ENCODE measurements around the gene C4orf36. TPM values are rescaled to one million over a fixed set of nuclear protein-coding genes. Genes with fewer than 3 reads are reported as not detected.

C4orf36 gene
- 0.21 TPM for polyA plus RNA-seq (2013)

- CTCF ChIA-PET: interaction anchor here (0.7 to 10.5 kb wide), 5 partner anchors 8 to 395 kb away, joined by 3 to 122 read pairs (median 3); no protein-coding TSS in a partner anchor
- under 1% methylated on average over 68 of the region's 84 CpGs for WGBS (ENCODE audit: insufficient coverage)
- Histone ChIP-seq H3K27ac (ENCODE audit: insufficient read depth in 1 of 2, low read depth in 1 of 2, low read length in 2 of 2, poor library complexity in 1 of 2, severe bottlenecking in 2 of 2) (no peak within 1 kb of the TSS), H3K4me1 (ENCODE audit: control extremely low read depth in 1 of 4, control insufficient read depth in 4 of 4, insufficient read depth in 4 of 4, low read length in 3 of 4) (peaks cover 0 to 12% (median 11%) of the 10 kb centered on the region in 4 experiments), H3K9me3 (ENCODE audit: control extremely low read depth in 1 of 5, control insufficient read depth in 4 of 5, insufficient read depth in 2 of 5, low read depth in 1 of 5, low read length in 4 of 5) (no peaks in the 10 kb centered on the region), H3K27me3 (replicated peaks in 2 of 5; ENCODE audit: control insufficient read depth in 4 of 5, insufficient read depth in 5 of 5, low read length in 4 of 5) (peaks cover 0 to 3% (median 0%) of the 10 kb centered on the region in 5 experiments), H3K36me3 (ENCODE audit: control insufficient read depth in 4 of 4, insufficient read depth in 4 of 4, low read length in 3 of 4) (no peaks in the 10 kb centered on the region), H3K4me3 (ENCODE audit: control insufficient read depth in 1 of 7, extremely low read depth in 1 of 7, insufficient read depth in 4 of 7, low read depth in 2 of 7, low read length in 6 of 7) (peak within 1 kb of the TSS; percentile 42 to 86 (median 77))
- POLR2A ChIA-PET: interaction anchor here (1.1 kb wide), 1 partner anchor 394 kb away, joined by 3 read pairs; no protein-coding TSS in a partner anchor
- peak; percentile 47 to 71 (median 63) for DNase-seq
Measured at GRCh38 chr4:86891762-86892635, at the start of gene C4orf36. Gene C4orf36 (minus strand): TSS chr4:86892422. CDS start chr4:86891520, 902 bp downstream.

DNA sequence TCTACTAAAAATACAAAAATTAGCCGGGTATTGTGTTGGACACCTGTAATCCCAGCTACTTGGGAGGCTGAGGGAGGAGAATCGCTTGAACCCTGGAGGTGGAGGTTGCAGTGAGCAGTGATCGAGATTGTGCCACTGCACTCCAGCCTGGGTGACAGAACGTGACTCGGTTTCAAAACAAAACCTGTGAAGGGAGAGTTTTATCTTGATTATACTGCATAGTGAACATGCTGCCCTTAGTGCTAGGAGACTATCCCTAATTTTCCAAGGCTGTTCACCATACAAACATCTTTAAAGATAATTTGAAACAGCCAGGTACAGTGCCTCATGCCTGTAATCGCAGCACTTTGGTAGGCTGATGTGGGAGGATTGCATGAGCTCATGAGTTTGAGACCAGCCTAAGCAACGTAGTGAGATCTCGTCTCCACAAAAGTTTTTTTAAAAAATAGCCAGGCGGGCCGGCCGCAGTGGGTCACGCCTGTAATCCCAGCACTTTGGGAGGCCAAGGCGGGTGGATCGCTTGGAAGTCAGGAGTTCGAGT is 48.8 kb upstream of the C4orf36 start:
- H3K4me3 ChIP-seq (ENCODE audit: control insufficient read depth in 1 of 7, extremely low read depth in 1 of 7, insufficient read depth in 4 of 7, low read depth in 2 of 7, low read length in 6 of 7): no peak overlapping the region
- no peaks in the 10 kb centered on the region for H3K36me3 ChIP-seq (ENCODE audit: control insufficient read depth in 4 of 4, insufficient read depth in 4 of 4, low read length in 3 of 4)
- POLR2A ChIA-PET: no interaction called here
- no peak overlapping the region for H3K27ac ChIP-seq (ENCODE audit: insufficient read depth in 1 of 2, low read depth in 1 of 2, low read length in 2 of 2, poor library complexity in 1 of 2, severe bottlenecking in 2 of 2)
- WGBS (ENCODE audit: insufficient coverage): 98% methylated on average over 11 of the region's 15 CpGs
- H3K4me1 ChIP-seq (ENCODE audit: control extremely low read depth in 1 of 4, control insufficient read depth in 4 of 4, insufficient read depth in 4 of 4, low read length in 3 of 4): peaks cover 38 to 83% (median 59%) of the 10 kb centered on the region in 4 experiments
- DNase-seq: no peak
- no peaks in the 10 kb centered on the region for H3K27me3 ChIP-seq (replicated peaks in 2 of 5; ENCODE audit: control insufficient read depth in 4 of 5, insufficient read depth in 5 of 5, low read length in 4 of 5)
- no peaks in the 10 kb centered on the region for H3K9me3 ChIP-seq (ENCODE audit: control extremely low read depth in 1 of 5, control insufficient read depth in 4 of 5, insufficient read depth in 2 of 5, low read depth in 1 of 5, low read length in 4 of 5)
- CTCF ChIA-PET: interaction anchor here (0.8 to 1.6 kb wide), 5 partner anchors 10 to 22 kb away, joined by 3 to 5 read pairs (median 3); no protein-coding TSS in a partner anchor

DNA sequence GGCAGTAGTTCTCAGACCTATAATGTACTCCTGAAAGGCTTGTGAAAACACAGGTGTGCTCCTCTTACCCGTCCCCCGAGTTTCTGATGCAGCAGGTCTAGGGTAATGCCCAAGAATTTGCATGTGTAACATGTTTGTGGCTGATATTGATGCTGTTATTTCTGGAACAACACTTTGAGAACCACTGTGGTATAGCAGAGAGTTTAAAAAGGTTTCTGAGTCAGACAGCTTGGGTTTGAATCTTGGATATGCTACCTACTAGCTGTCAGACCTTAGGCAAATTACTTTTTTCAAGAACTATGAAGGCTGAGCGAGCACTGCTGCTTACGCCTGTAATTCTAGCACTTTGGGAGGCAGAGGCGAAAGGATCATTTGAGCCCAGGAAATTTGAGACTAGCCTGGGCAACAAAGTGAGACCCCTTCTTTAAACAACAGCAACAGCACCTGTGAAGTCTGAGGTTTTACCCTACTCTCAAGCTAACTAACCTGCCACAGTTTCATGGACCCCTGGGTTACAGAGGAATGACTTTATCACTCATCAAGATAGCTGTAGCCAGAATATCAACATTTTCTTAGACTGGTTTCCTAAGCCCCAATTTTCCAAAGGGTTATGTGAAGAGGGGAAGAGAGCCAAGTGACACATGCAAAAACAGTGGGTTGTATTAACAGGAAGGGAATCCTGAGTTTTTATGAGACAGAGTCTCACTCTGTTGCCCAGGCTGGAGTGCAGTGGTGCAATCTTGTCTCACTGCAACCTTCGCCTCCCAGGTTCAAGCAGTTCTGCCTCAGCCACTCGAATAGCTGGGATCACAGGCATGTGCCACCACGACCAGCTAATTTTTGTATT is 47.7 kb upstream of the C4orf36 start:
- POLR2A ChIA-PET: no interaction called here
- peak overlapping the region; percentile 53 to 74 for H3K27ac ChIP-seq (ENCODE audit: insufficient read depth in 1 of 2, low read depth in 1 of 2, low read length in 2 of 2, poor library complexity in 1 of 2, severe bottlenecking in 2 of 2)
- DNase-seq: peak in 1 of 3 donors; percentile 42
- peak overlapping the region in 5 of 7 experiments; percentile 8 to 97 (median 50) for H3K4me3 ChIP-seq (ENCODE audit: control insufficient read depth in 1 of 7, extremely low read depth in 1 of 7, insufficient read depth in 4 of 7, low read depth in 2 of 7, low read length in 6 of 7)
- CTCF ChIA-PET: interaction anchor here (0.8 to 7.5 kb wide), 10 partner anchors 6 to 170 kb away, joined by 3 to 57 read pairs (median 3); no protein-coding TSS in a partner anchor
- WGBS (ENCODE audit: insufficient coverage): 70% methylated on average over 7 of the region's 8 CpGs
- no peaks in the 10 kb centered on the region for H3K36me3 ChIP-seq (ENCODE audit: control insufficient read depth in 4 of 4, insufficient read depth in 4 of 4, low read length in 3 of 4)
- H3K9me3 ChIP-seq (ENCODE audit: control extremely low read depth in 1 of 5, control insufficient read depth in 4 of 5, insufficient read depth in 2 of 5, low read depth in 1 of 5, low read length in 4 of 5): no peaks in the 10 kb centered on the region
- H3K27me3 ChIP-seq (replicated peaks in 2 of 5; ENCODE audit: control insufficient read depth in 4 of 5, insufficient read depth in 5 of 5, low read length in 4 of 5): no peaks in the 10 kb centered on the region
- H3K4me1 ChIP-seq (ENCODE audit: control extremely low read depth in 1 of 4, control insufficient read depth in 4 of 4, insufficient read depth in 4 of 4, low read length in 3 of 4): peaks cover 32 to 78% (median 51%) of the 10 kb centered on the region in 4 experiments

DNA sequence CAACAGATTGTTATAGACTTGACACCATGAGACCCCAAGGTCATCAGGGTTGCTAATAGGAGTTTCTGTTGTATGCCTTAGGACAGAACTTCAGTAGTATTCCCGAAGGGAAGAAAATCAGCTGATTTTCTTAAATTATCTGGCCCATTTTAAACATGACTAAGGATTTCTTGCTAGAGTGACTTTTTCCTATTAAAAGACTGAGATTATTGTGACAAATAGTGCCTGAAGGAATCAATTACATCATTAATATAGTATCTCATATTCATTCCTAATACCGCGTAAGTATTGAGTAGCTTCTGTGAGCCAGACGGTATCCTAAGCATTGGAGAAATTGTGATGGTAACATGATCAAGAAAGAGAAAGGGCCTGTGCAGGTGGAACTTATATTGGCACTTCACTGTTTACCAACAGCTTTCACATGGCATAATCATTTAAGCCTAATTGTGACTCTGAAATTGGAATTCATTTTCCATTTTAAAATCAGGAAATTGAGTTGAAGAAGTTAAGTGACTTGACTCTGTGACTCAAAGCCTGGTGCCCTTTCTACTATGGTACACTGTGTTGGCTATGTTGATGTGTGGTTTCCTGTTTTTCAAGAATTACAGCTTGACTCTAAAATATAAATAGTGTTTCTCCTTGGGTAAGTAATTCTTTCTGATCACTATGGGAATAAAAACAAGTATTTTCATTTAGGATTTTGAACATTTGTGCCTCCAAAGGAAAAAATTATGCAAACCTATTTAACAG is 46.7 kb upstream of the C4orf36 start:
- peak overlapping the region in 4 of 7 experiments; percentile 43 to 97 (median 73) for H3K4me3 ChIP-seq (ENCODE audit: control insufficient read depth in 1 of 7, extremely low read depth in 1 of 7, insufficient read depth in 4 of 7, low read depth in 2 of 7, low read length in 6 of 7)
- H3K27me3 ChIP-seq (replicated peaks in 2 of 5; ENCODE audit: control insufficient read depth in 4 of 5, insufficient read depth in 5 of 5, low read length in 4 of 5): no peaks in the 10 kb centered on the region
- peak; percentile 53 to 88 (median 77) for DNase-seq
- H3K27ac ChIP-seq (ENCODE audit: insufficient read depth in 1 of 2, low read depth in 1 of 2, low read length in 2 of 2, poor library complexity in 1 of 2, severe bottlenecking in 2 of 2): peak overlapping the region; percentile 53 to 74
- POLR2A ChIA-PET: interaction anchor here (0.6 to 4.7 kb wide), 2 partner anchors 25 to 68 kb away, joined by 3 to 26 read pairs; no protein-coding TSS in a partner anchor
- CTCF ChIA-PET: interaction anchor here (0.9 to 7.5 kb wide), 10 partner anchors 7 to 157 kb away, joined by 3 to 57 read pairs (median 3); no protein-coding TSS in a partner anchor
- 33% methylated on average over 1 of the region's 4 CpGs for WGBS (ENCODE audit: insufficient coverage)
- peaks cover 29 to 74% (median 51%) of the 10 kb centered on the region in 4 experiments for H3K4me1 ChIP-seq (ENCODE audit: control extremely low read depth in 1 of 4, control insufficient read depth in 4 of 4, insufficient read depth in 4 of 4, low read length in 3 of 4)
- H3K36me3 ChIP-seq (ENCODE audit: control insufficient read depth in 4 of 4, insufficient read depth in 4 of 4, low read length in 3 of 4): no peaks in the 10 kb centered on the region
- no peaks in the 10 kb centered on the region for H3K9me3 ChIP-seq (ENCODE audit: control extremely low read depth in 1 of 5, control insufficient read depth in 4 of 5, insufficient read depth in 2 of 5, low read depth in 1 of 5, low read length in 4 of 5)

- ChIA-PET CTCF (interaction anchor here (0.8 to 7.5 kb wide), 16 partner anchors 10 to 160 kb away, joined by 3 to 57 read pairs (median 6); no protein-coding TSS in a partner anchor), POLR2A (interaction anchor here (0.5 to 4.7 kb wide), 7 partner anchors 10 to 156 kb away, joined by 3 to 26 read pairs (median 4); no protein-coding TSS in a partner anchor)
- no peaks in the 10 kb centered on the region for H3K9me3 ChIP-seq (ENCODE audit: control extremely low read depth in 1 of 5, control insufficient read depth in 4 of 5, insufficient read depth in 2 of 5, low read depth in 1 of 5, low read length in 4 of 5)
- peaks cover 0 to 4% (median 0%) of the 10 kb centered on the region in 4 experiments for H3K36me3 ChIP-seq (ENCODE audit: control insufficient read depth in 4 of 4, insufficient read depth in 4 of 4, low read length in 3 of 4)
- H3K27ac ChIP-seq (ENCODE audit: insufficient read depth in 1 of 2, low read depth in 1 of 2, low read length in 2 of 2, poor library complexity in 1 of 2, severe bottlenecking in 2 of 2): peak overlapping the region; percentile 41 to 90
- peak; percentile 82 to 93 (median 90) for DNase-seq
- WGBS (ENCODE audit: insufficient coverage): 0% methylated on average over 16 of the region's 36 CpGs
- peaks cover 27 to 64% (median 46%) of the 10 kb centered on the region in 4 experiments for H3K4me1 ChIP-seq (ENCODE audit: control extremely low read depth in 1 of 4, control insufficient read depth in 4 of 4, insufficient read depth in 4 of 4, low read length in 3 of 4)
- peak overlapping the region; percentile 79 to 97 (median 95) for H3K4me3 ChIP-seq (ENCODE audit: control insufficient read depth in 1 of 7, extremely low read depth in 1 of 7, insufficient read depth in 4 of 7, low read depth in 2 of 7, low read length in 6 of 7)
- no peaks in the 10 kb centered on the region for H3K27me3 ChIP-seq (replicated peaks in 2 of 5; ENCODE audit: control insufficient read depth in 4 of 5, insufficient read depth in 5 of 5, low read length in 4 of 5)
Measured at GRCh38 chr4:86935853-86936733, 43.9 kb upstream of the C4orf36 start.

Data from common myeloid progenitor, CD34-positive (primary cell).